Activated CD4-positive, CD25-positive, alpha-beta regulatory T cell treated with anti-CD3 and anti-CD28 coated beads, Interleukin-2, amount 50 U/mL, for 16 hours (primary cell): Measurements from ENCODE around the gene SBNO2.
"Not testable (repeated sequence)": the region's sequence is repeated elsewhere in the genome, so short reads cannot be mapped to it uniquely, and the experiment has no call there.

Experiments
- DNase-seq: peaks from one replicate; pipeline ENCODE4 v3.0.0-alpha.2; 2020; ENCODE audit warnings: low read depth, low spot score

The SBNO2 gene

GRCh38 chr19:1173845-1174809, at the start of gene SBNO2:
Gene SBNO2 (minus strand): TSS chr19:1174268. CDS start chr19:1154276, 19,992 bp downstream.
- DNase-seq, result peak; percentile 83

- DNase-seq, result no peak
These were observed 49.2 kb upstream of the SBNO2 start for GRCh38 chr19:1223018-1223855.

GRCh38 chr19:1222394-1222793, 48.3 kb upstream of the SBNO2 start:
- DNase-seq, result no peak

- DNase-seq, result no peak
These were observed 47.8 kb upstream of the SBNO2 start for GRCh38 chr19:1221904-1222255.

GRCh38 chr19:1220976-1221903, 47.2 kb upstream of the SBNO2 start:
- DNase-seq, result no peak

- no peak for DNase-seq
These were observed 46.4 kb upstream of the SBNO2 start for GRCh38 chr19:1220477-1220930.

GRCh38 chr19:1219786-1220476, 45.9 kb upstream of the SBNO2 start:
- no peak for DNase-seq

GRCh38 chr19:1218751-1219567, 44.9 kb upstream of the SBNO2 start:
- no peak for DNase-seq

- no peak for DNase-seq
These were observed 43.3 kb upstream of the SBNO2 start for GRCh38 chr19:1217366-1217765.

GRCh38 chr19:1216756-1217155, 42.7 kb upstream of the SBNO2 start:
- no peak for DNase-seq

- DNase-seq, result no peak
These were observed 41.0 kb upstream of the SBNO2 start for GRCh38 chr19:1214862-1215731.

- DNase-seq, result no peak
These were observed 40.3 kb upstream of the SBNO2 start for GRCh38 chr19:1214299-1214861.

- DNase-seq, result no peak
These were observed 39.6 kb upstream of the SBNO2 start for GRCh38 chr19:1213391-1214286.

GRCh38 chr19:1211494-1212234, 37.6 kb upstream of the SBNO2 start:
- no peak for DNase-seq

- DNase-seq, result no peak
These were observed 36.1 kb upstream of the SBNO2 start for GRCh38 chr19:1210227-1210538.

GRCh38 chr19:1208830-1209229, 34.8 kb upstream of the SBNO2 start:
- not testable (repeated sequence) for DNase-seq

- DNase-seq, result no peak
These were observed 32.9 kb upstream of the SBNO2 start for GRCh38 chr19:1206864-1207450.
